B cell (primary cell): ENCODE measurements around the gene ERAP2. TPM values are rescaled to one million over a fixed set of nuclear protein-coding genes. Genes with fewer than 3 reads are reported as not detected.
A peak's percentile ranks its signal among the peaks of the same experiment; 100 is the strongest.

Experiments
- ATAC-seq: fragments of 200-7000 bp; cut with Tn5 transposase; one replicate; pipeline ENCODE4 v1.10.0; 2021; ENCODE audit warnings: low read depth, mild to moderate bottlenecking, moderate number of reproducible peaks, moderate library complexity
- CTCF ChIA-PET: fragments of 350-600 bp; sonication (Branson Sonifier 250); formaldehyde crosslinking; loops from one replicate; lab custom pipeline; 2021; ENCODE audit warnings: antibody characterized with exemption, inconsistent platforms; lab: Charles Lee
- POLR2A ChIA-PET: fragments of 350-600 bp; sonication (Branson Sonifier 250); formaldehyde crosslinking; loops from one replicate; lab custom pipeline; 2021; ENCODE audit warnings: antibody characterized with exemption; lab: Charles Lee
- DNase-seq: peaks from one replicate; pipeline ENCODE4 v3.0.0; 2013
- H2AFZ ChIP-seq: 2 replicates; pipeline ENCODE4 v1.6.1; 2012; ENCODE audit warnings: mild to moderate bottlenecking, low read depth, low read length; ENCODE audit not compliant: insufficient read depth, poor library complexity, severe bottlenecking
- H3K27ac ChIP-seq, 2 donors: 1 replicate in 1 of 2; 2 replicates in 1 of 2; pipeline ENCODE4 v1.5.1; 2012 to 2013; ENCODE audit warnings: low read length in 2 of 2, mild to moderate bottlenecking in 2 of 2, moderate library complexity in 1 of 2
- H3K27me3 ChIP-seq, 4 experiments: fragments of 200-600 bp in 1 of 4; sonication (generic) in 1 of 4; replicated peaks in 1 of 4; 1 replicate in 2 of 4; 2 replicates in 2 of 4; pipeline versions ENCODE4 v1.6.1 to v1.7.0; 2013 to 2016; ENCODE audit warnings: low read length in 3 of 4, mild to moderate bottlenecking in 2 of 4, mixed read lengths in 1 of 4, moderate library complexity in 1 of 4; ENCODE audit not compliant: insufficient read depth in 4 of 4, control insufficient read depth in 3 of 4; ENCODE audit errors: control extremely low read depth in 1 of 4
- H3K36me3 ChIP-seq, 2 experiments: replicated peaks in 1 of 2; 1 replicate in 1 of 2; 2 replicates in 1 of 2; pipeline versions ENCODE4 v1.6.1 to v1.7.1; 2013; ENCODE audit warnings: low read length in 1 of 2; ENCODE audit not compliant: insufficient read depth in 2 of 2, control insufficient read depth in 1 of 2; ENCODE audit errors: control extremely low read depth in 1 of 2, extremely low read depth in 1 of 2
- H3K4me1 ChIP-seq, 2 donors: fragments of 200-600 bp in 1 of 2; sonication (generic) in 1 of 2; 1 replicate in 1 of 2; 2 replicates in 1 of 2; pipeline versions ENCODE4 v1.5.1 to v1.6.1; 2013 to 2017; ENCODE audit warnings: low read length in 2 of 2; ENCODE audit not compliant: control insufficient read depth in 2 of 2, insufficient read depth in 2 of 2
- H3K4me2 ChIP-seq: replicated peaks from 2 replicates; pipeline ENCODE3; 2012; ENCODE audit warnings: mild to moderate bottlenecking, low read depth, low read length; ENCODE audit not compliant: poor library complexity, severe bottlenecking
- H3K4me3 ChIP-seq, 5 experiments: fragments of 200-600 bp in 1 of 5; sonication (generic) in 1 of 5; 1 replicate in 3 of 5; 2 replicates in 2 of 5; pipeline versions ENCODE4 v1.5.1 to v1.7.0; 2011 to 2016; ENCODE audit warnings: low read length in 4 of 5, mild to moderate bottlenecking in 4 of 5, low read depth in 2 of 5, control low read depth in 1 of 5, moderate library complexity in 1 of 5; ENCODE audit not compliant: insufficient read depth in 1 of 5; ENCODE audit errors: control extremely low read depth in 1 of 5, extremely low read depth in 1 of 5
- H3K79me2 ChIP-seq: fragments of 200-600 bp; sonication (generic); one replicate; pipeline ENCODE4 v1.6.0; 2016; ENCODE audit warnings: low read length; ENCODE audit not compliant: control insufficient read depth, insufficient read depth
- H3K9ac ChIP-seq: fragments of 200-600 bp; sonication (generic); 2 replicates; pipeline ENCODE4 v1.6.1; 2017; ENCODE audit warnings: mild to moderate bottlenecking, low read length, moderate library complexity
- H3K9me3 ChIP-seq, 3 donors: one replicate each; pipeline versions ENCODE4 v1.6.1 to v1.7.1; 2013; ENCODE audit warnings: low read length in 2 of 3; ENCODE audit not compliant: control insufficient read depth in 2 of 3, insufficient read depth in 1 of 3; ENCODE audit errors: control extremely low read depth in 1 of 3
- H4K20me1 ChIP-seq: 2 replicates; pipeline ENCODE4 v1.6.0; 2012; ENCODE audit warnings: mild to moderate bottlenecking, low read length; ENCODE audit not compliant: insufficient read depth, control insufficient read depth, poor library complexity, severe bottlenecking
- H3K27ac Mint-ChIP-seq: one replicate; pipeline ENCODE4 v1.8.0; 2021; ENCODE audit warnings: mixed read lengths
- H3K27me3 Mint-ChIP-seq: one replicate; pipeline ENCODE4 v1.8.0; 2021; ENCODE audit warnings: mixed read lengths
- H3K4me1 Mint-ChIP-seq: one replicate; pipeline ENCODE4 v1.8.0; 2021; ENCODE audit warnings: mixed read lengths
- H3K4me3 Mint-ChIP-seq: one replicate; pipeline ENCODE4 v1.8.0; 2021; ENCODE audit warnings: mixed read lengths
- H3K9me3 Mint-ChIP-seq: one replicate; pipeline ENCODE4 v1.8.0; 2022; ENCODE audit warnings: mixed read lengths; ENCODE audit not compliant: insufficient read depth
- CTCF ChIP-seq: fragments of 200-600 bp; IDR thresholded peaks from one replicate; pipeline ENCODE4 v1.8.0; 2022; ENCODE audit warnings: antibody characterized with exemption, mild to moderate bottlenecking
- EZH2 ChIP-seq: IDR thresholded peaks from 2 replicates; pipeline ENCODE4 v1.6.1; 2012; ENCODE audit warnings: borderline replicate concordance, low read depth, mild to moderate bottlenecking, moderate library complexity, low read length; ENCODE audit not compliant: insufficient read depth, poor library complexity, severe bottlenecking
- WGBS: methylation state at CpG from one replicate; pipeline ENCODE4 v1.1.5; 2013; ENCODE audit warnings: missing lambda C conversion rate; ENCODE audit not compliant: insufficient coverage; 5-methylcytosine and 5-hydroxymethylcytosine counted together
- intact Hi-C: fragments of 100-400 bp; cut with micrococcal nuclease; formaldehyde crosslinking; loops from one replicate; pipeline ENCODE4 v1.10.0; 2022
- polyA plus RNA-seq: library from polyadenylated mRNA; depleted of rRNA; stranded (reverse); fragments of >200 nt; gene quantifications from 2 replicates; pipeline ENCODE4 v1.2.3, GENCODE V29; 2012
- total RNA-seq, 2 donors: library from RNA; stranded (reverse); fragments of 120-200 nt in 1 of 2; gene quantifications; 1 replicate in 1 of 2; 2 replicates in 1 of 2; pipeline versions ENCODE4 v1.2.3 to v1.2.4, GENCODE V29; 2013 to 2022

ERAP2 gene
- total and polyA plus RNA-seq, 2 donors (not counting 1 experiment from before 2014, with no cell fraction given): 18.5 to 74.2 TPM

- ChIA-PET POLR2A (no interaction called here), CTCF (no interaction called here)
- no peaks in the 10 kb centered on the region for H3K27me3 ChIP-seq
- 100% methylated on average over 2 of the region's 4 CpGs for WGBS
- H3K9me3 ChIP-seq: no peaks in the 10 kb centered on the region
- H3K9me3 Mint-ChIP-seq: no peaks in the 10 kb centered on the region
- peaks cover 3 to 75% of the 10 kb centered on the region in 2 experiments for H3K36me3 ChIP-seq
- H3K27ac ChIP-seq: no peak overlapping the region
- peaks cover 12% of the 10 kb centered on the region for H3K79me2 ChIP-seq
- peaks cover under 1 to 1% of the 10 kb centered on the region in 2 donors for H3K4me1 ChIP-seq
- H2AFZ ChIP-seq: no peak overlapping the region
- H3K27me3 Mint-ChIP-seq: no peaks in the 10 kb centered on the region
- intact Hi-C loops: no loop called here
- DNase-seq (no peak), ATAC-seq (no peak)
- no peaks in the 10 kb centered on the region for H4K20me1 ChIP-seq
- peaks cover 7% of the 10 kb centered on the region for H3K4me1 Mint-ChIP-seq
- no peak overlapping the region for H3K4me2 ChIP-seq
- H3K4me3 ChIP-seq: no peak overlapping the region
- TF ChIP-seq CTCF (no peak), EZH2 (no peak)
- no peak overlapping the region for H3K27ac Mint-ChIP-seq
- no peak overlapping the region for H3K4me3 Mint-ChIP-seq
- H3K9ac ChIP-seq: no peak overlapping the region
Measured at GRCh38 chr5:96909435-96909834, 33.1 kb downstream of the ERAP2 start.

GRCh38 chr5:96911139-96911538 lies 34.8 kb downstream of the ERAP2 start:
- ATAC-seq: no peak
- WGBS: no CpG with 5 or more reads among the region's 2 CpGs
- Mint-ChIP-seq H3K27ac (no peak overlapping the region), H3K4me1 (peaks cover 7% of the 10 kb centered on the region), H3K9me3 (no peaks in the 10 kb centered on the region), H3K27me3 (no peaks in the 10 kb centered on the region), H3K4me3 (no peak overlapping the region)
- POLR2A ChIA-PET: no interaction called here
- Histone ChIP-seq H4K20me1 (no peaks in the 10 kb centered on the region), H3K9ac (no peak overlapping the region), H3K27ac (peak overlapping the region in 1 of 2 donors; percentile 23), H2AFZ (no peak overlapping the region), H3K4me1 (no peaks in the 10 kb centered on the region), H3K79me2 (peaks cover 14% of the 10 kb centered on the region), H3K36me3 (peaks cover 5 to 75% of the 10 kb centered on the region in 2 experiments), H3K27me3 (no peaks in the 10 kb centered on the region), H3K4me3 (no peak overlapping the region), H3K4me2 (no peak overlapping the region), H3K9me3 (no peaks in the 10 kb centered on the region)
- no peak for TF ChIP-seq EZH2
- TF ChIP-seq CTCF: no peak
- DNase-seq: no peak
- intact Hi-C loops: no loop called here
- CTCF ChIA-PET: interaction anchor here (1.4 kb wide), 1 partner anchor 20 kb away, joined by 4 read pairs; no protein-coding TSS in a partner anchor
